Measurements from ENCODE around the gene CNNM2.
"Not testable (repeated sequence)": the region's sequence is repeated elsewhere in the genome, so short reads cannot be mapped to it uniquely, and the experiment has no call there.

CNNM2 gene

DNA sequence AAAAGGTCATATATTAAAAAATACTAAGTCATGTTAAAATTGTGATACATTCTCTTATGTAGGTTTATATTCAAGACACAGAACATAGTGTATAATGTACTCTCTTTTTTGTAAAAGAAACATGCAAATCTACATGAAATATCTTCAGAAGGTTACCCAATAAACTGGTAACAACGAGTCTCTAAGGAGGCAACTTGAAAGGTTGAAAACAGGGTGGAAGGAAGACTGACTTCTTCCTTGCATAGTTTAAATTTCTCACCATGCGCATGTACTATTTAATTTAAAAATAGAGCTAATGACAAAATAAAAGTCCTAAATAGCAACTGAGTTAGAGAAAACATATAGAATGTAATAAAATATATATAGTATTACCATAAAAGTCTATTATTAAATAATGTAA is 142.5 kb downstream of the CNNM2 start:
- TF ChIP-seq, protein P1, sequence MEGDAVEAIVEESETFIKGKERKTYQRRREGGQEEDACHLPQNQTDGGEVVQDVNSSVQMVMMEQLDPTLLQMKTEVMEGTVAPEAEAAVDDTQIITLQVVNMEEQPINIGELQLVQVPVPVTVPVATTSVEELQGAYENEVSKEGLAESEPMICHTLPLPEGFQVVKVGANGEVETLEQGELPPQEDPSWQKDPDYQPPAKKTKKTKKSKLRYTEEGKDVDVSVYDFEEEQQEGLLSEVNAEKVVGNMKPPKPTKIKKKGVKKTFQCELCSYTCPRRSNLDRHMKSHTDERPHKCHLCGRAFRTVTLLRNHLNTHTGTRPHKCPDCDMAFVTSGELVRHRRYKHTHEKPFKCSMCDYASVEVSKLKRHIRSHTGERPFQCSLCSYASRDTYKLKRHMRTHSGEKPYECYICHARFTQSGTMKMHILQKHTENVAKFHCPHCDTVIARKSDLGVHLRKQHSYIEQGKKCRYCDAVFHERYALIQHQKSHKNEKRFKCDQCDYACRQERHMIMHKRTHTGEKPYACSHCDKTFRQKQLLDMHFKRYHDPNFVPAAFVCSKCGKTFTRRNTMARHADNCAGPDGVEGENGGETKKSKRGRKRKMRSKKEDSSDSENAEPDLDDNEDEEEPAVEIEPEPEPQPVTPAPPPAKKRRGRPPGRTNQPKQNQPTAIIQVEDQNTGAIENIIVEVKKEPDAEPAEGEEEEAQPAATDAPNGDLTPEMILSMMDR (IDR thresholded peaks at IDR 0.05; ENCODE audit: low read depth, low read length, missing control alignments) = no peak
- no peak for DNase-seq (ENCODE audit: low read depth)
- no peak overlapping the region for H3K4me3 ChIP-seq (ENCODE audit: low read depth, low read length)

GRCh38 chr10:103062854-103063590 is 144.9 kb downstream of the CNNM2 start:
- TF ChIP-seq, protein P1 (IDR thresholded peaks at IDR 0.05; ENCODE audit: low read depth, low read length, missing control alignments) = peak; percentile 5
- DNase-seq (ENCODE audit: low read depth) = no peak
- no peak overlapping the region for H3K4me3 ChIP-seq (ENCODE audit: low read depth, low read length)

DNA sequence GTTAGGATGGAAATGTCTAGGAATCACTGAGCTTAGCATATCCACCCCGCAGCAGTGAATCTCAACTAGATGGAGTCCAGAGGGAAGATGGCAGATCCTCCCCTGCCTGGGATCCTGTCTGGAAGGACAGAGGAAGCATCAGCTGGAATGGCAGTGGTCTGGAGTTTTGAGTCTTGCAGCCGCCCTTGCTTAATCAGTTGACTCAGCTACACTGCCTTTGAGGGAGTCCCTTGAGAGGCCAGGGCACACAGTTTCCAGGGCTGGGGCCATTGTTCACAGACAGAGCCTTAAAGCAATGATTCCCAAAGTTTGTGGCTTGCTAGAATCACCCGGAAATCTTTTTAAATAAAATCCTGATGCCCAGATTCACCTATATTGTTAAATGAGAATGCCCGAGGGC is 146.9 kb downstream of the CNNM2 start:
- no peak for DNase-seq (ENCODE audit: low read depth)
- TF ChIP-seq, protein P1 (IDR thresholded peaks at IDR 0.05; ENCODE audit: low read depth, low read length, missing control alignments) = no peak
- H3K4me3 ChIP-seq (ENCODE audit: low read depth, low read length) = no peak overlapping the region

- no peak for DNase-seq (ENCODE audit: low read depth)
- TF ChIP-seq, protein P1 (IDR thresholded peaks at IDR 0.05; ENCODE audit: low read depth, low read length, missing control alignments) = no peak
- no peak overlapping the region for H3K4me3 ChIP-seq (ENCODE audit: low read depth, low read length)
Observed at GRCh38 chr10:103066141-103067098, 148.3 kb downstream of the CNNM2 start.

DNA sequence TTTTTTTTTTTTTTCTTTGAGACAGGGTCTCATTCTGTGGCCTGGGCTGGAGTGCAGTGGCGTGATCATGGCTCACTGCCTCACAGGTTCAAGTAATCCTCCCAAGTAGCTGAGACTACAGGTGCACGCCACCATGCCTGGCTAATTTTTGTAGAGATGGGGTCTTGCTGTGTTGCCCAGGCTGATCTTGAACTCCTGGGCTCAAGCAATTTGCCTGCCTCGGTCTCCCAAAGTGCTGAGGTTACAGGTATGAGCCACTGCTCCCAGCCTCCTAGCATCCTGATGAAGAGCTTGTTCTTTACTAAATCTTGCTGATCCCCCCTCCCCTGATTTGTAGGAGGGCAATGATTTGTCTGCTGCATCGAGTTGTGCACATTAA is 149.0 kb downstream of the CNNM2 start:
- DNase-seq (ENCODE audit: low read depth); H3K4me3 ChIP-seq (ENCODE audit: low read depth, low read length): not testable (repeated sequence)

GRCh38 chr10:103067484-103067883 is 149.4 kb downstream of the CNNM2 start:
- no peak for DNase-seq (ENCODE audit: low read depth)
- TF ChIP-seq, protein P1 (IDR thresholded peaks at IDR 0.05; ENCODE audit: low read depth, low read length, missing control alignments) = no peak
- no peak overlapping the region for H3K4me3 ChIP-seq (ENCODE audit: low read depth, low read length)

- no peak for DNase-seq (ENCODE audit: low read depth)
- no peak overlapping the region for H3K4me3 ChIP-seq (ENCODE audit: low read depth, low read length)
- TF ChIP-seq, protein P1 (IDR thresholded peaks at IDR 0.05; ENCODE audit: low read depth, low read length, missing control alignments) = no peak
Observed at GRCh38 chr10:103067956-103068355, 149.9 kb downstream of the CNNM2 start.

All from GM12864 (cell line).